ENCODE measurements around the gene PPP1R15B. TPM values are rescaled to one million over a fixed set of nuclear protein-coding genes. Genes with fewer than 3 reads are reported as not detected.

The PPP1R15B gene
- polyA plus RNA-seq, 1 donor (not counting 4 experiments of a cell fraction or from before 2014, with no cell fraction given): 19.1 TPM

- Histone ChIP-seq H3K9me1 (ENCODE audit: control insufficient read depth, extremely low read depth, insufficient read depth, low read length) (no peaks in the 10 kb centered on the region), H3K27me3 (ENCODE audit: control insufficient read depth, extremely low read depth, insufficient read depth, low read length) (no peaks in the 10 kb centered on the region), H3K9ac (ENCODE audit: control insufficient read depth, extremely low read depth, insufficient read depth, low read length) (no peak overlapping the region), H3K4me2 (ENCODE audit: control insufficient read depth, extremely low read depth, insufficient read depth, low read depth, low read length) (no peak overlapping the region), H3K9me3 (ENCODE audit: control insufficient read depth, low read depth, low read length) (no peaks in the 10 kb centered on the region), H2AFZ (ENCODE audit: control insufficient read depth, low read length) (no peak overlapping the region), H3K4me3 (ENCODE audit: control insufficient read depth in 2 of 3, extremely low read depth in 1 of 3, insufficient read depth in 2 of 3, low read depth in 1 of 3, low read length in 3 of 3) (no peak overlapping the region), H3K4me1 (ENCODE audit: control insufficient read depth, extremely low read depth, insufficient read depth, low read length) (peaks cover 16% of the 10 kb centered on the region), H4K20me1 (ENCODE audit: control insufficient read depth, extremely low read depth, insufficient read depth, low read length) (no peaks in the 10 kb centered on the region), H3K79me2 (ENCODE audit: control insufficient read depth, insufficient read depth, low read length) (no peaks in the 10 kb centered on the region), H3K36me3 (ENCODE audit: control insufficient read depth in 2 of 2, extremely low read depth in 1 of 2, insufficient read depth in 2 of 2, low read length in 2 of 2) (no peaks in the 10 kb centered on the region), H3K27ac (ENCODE audit: control insufficient read depth, insufficient read depth, low read length) (no peak overlapping the region)
- TF ChIP-seq EZH2 (IDR thresholded peaks at IDR 0.05; ENCODE audit: low read length) (no peak), CTCF (optimal IDR thresholded peaks at IDR 0.05 in 1 of 3, IDR thresholded peaks at IDR 0.05 in 1 of 3, conservative IDR thresholded peaks at IDR 0.05 in 1 of 3; ENCODE audit: extremely low read depth in 1 of 3, insufficient read depth in 2 of 3, low read length in 3 of 3) (no peak)
- DNase-seq (ENCODE audit: low read depth, low spot score) (no peak), FAIRE-seq (no peak)
- dilution Hi-C loops (cut with MboI; ENCODE audit: extremely low pct_ligation_motif_present, low sequenced_read_pairs): no loop called here
These were observed 28.9 kb downstream of the PPP1R15B start for GRCh38 chr1:204382714-204383083.

- peaks cover 10% of the 10 kb centered on the region for H3K27me3 ChIP-seq (ENCODE audit: control insufficient read depth, extremely low read depth, insufficient read depth, low read length)
- no peak overlapping the region for H3K4me2 ChIP-seq (ENCODE audit: control insufficient read depth, extremely low read depth, insufficient read depth, low read depth, low read length)
- no peak overlapping the region for H2AFZ ChIP-seq (ENCODE audit: control insufficient read depth, low read length)
- H3K9me3 ChIP-seq (ENCODE audit: control insufficient read depth, low read depth, low read length): no peaks in the 10 kb centered on the region
- TF ChIP-seq CTCF (optimal IDR thresholded peaks at IDR 0.05 in 1 of 3, IDR thresholded peaks at IDR 0.05 in 1 of 3, conservative IDR thresholded peaks at IDR 0.05 in 1 of 3; ENCODE audit: extremely low read depth in 1 of 3, insufficient read depth in 2 of 3, low read length in 3 of 3): no peak
- no peak for TF ChIP-seq EZH2 (IDR thresholded peaks at IDR 0.05; ENCODE audit: low read length)
- FAIRE-seq: no peak
- H3K4me3 ChIP-seq (ENCODE audit: control insufficient read depth in 2 of 3, extremely low read depth in 1 of 3, insufficient read depth in 2 of 3, low read depth in 1 of 3, low read length in 3 of 3): no peak overlapping the region
- H3K9me1 ChIP-seq (ENCODE audit: control insufficient read depth, extremely low read depth, insufficient read depth, low read length): no peaks in the 10 kb centered on the region
- H3K79me2 ChIP-seq (ENCODE audit: control insufficient read depth, insufficient read depth, low read length): no peaks in the 10 kb centered on the region
- dilution Hi-C loops (cut with MboI; ENCODE audit: extremely low pct_ligation_motif_present, low sequenced_read_pairs): no loop called here
- no peaks in the 10 kb centered on the region for H3K36me3 ChIP-seq (ENCODE audit: control insufficient read depth in 2 of 2, extremely low read depth in 1 of 2, insufficient read depth in 2 of 2, low read length in 2 of 2)
- H3K4me1 ChIP-seq (ENCODE audit: control insufficient read depth, extremely low read depth, insufficient read depth, low read length): peaks cover 16% of the 10 kb centered on the region
- H3K27ac ChIP-seq (ENCODE audit: control insufficient read depth, insufficient read depth, low read length): no peak overlapping the region
- no peak for DNase-seq (ENCODE audit: low read depth, low spot score)
- no peaks in the 10 kb centered on the region for H4K20me1 ChIP-seq (ENCODE audit: control insufficient read depth, extremely low read depth, insufficient read depth, low read length)
- H3K9ac ChIP-seq (ENCODE audit: control insufficient read depth, extremely low read depth, insufficient read depth, low read length): no peak overlapping the region
These were observed 31.3 kb downstream of the PPP1R15B start for GRCh38 chr1:204380293-204380831.
